Choroid plexus epithelial cell (primary cell): Measurements from ENCODE around the gene UPK3A.
"Not testable (repeated sequence)": the region's sequence is repeated elsewhere in the genome, so short reads cannot be mapped to it uniquely, and the experiment has no call there.

Experiments used
- DNase-seq: peaks from one replicate; pipeline ENCODE4 v3.0.0-alpha.2; 2010; ENCODE audit warnings: low read depth
- H3K4me3 ChIP-seq: 2 replicates; pipeline ENCODE4 v1.5.1; 2011; ENCODE audit warnings: low read depth, mild to moderate bottlenecking, control low read depth, low read length, moderate library complexity
- TF ChIP-seq, protein P1 (sequence below): conservative IDR thresholded peaks from 2 replicates; pipeline ENCODE4 v1.5.1; 2011; ENCODE audit warnings: low read depth, mild to moderate bottlenecking, control low read depth, inconsistent platforms, low read length, moderate library complexity

Gene UPK3A

DNA sequence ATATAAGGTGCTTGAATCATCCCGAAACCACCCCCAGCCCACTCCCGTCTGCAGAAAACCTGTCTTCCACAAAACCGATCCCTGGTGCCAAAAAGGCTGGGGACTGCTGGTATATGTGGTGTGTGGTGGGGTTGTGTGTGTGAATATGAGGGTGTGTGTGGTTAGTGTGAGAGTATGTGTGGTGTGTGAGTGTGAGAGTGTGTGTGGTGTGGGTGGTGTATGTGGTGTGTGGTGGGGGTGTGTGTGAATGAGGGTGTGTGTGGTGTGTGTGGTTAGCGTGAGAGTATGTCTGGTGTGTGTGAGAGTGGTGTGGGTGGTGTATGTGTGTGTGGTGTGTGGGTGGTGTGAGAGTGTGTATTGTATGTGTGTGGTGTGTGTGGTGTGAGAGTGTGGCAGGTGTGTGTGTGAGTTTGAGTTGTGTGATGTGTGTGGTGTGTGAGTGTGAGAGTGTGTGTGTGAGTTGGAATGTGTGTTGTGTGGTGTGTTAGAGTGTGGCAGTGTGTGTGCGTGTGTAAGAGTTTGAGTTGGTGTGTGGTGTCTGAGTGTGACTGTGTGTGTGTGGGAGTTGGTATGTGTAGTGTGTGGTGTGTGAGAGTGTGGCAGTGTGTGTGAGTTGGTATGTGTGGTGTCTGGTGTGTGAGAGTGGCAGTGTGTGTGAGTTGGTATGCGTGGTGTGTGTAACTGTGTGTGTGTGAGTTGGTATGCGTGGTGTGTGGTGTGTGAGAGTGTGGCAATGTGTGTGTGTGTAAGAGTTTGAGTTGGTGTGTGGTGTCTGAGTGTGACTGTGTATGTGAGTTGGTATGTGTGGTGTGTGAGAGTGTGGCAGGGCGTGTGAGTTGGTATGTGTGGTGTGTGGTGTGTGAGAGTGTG, 6.5 kb downstream of the UPK3A start:
- H3K4me3 ChIP-seq, result no peak overlapping the region
- TF ChIP-seq, protein P1, sequence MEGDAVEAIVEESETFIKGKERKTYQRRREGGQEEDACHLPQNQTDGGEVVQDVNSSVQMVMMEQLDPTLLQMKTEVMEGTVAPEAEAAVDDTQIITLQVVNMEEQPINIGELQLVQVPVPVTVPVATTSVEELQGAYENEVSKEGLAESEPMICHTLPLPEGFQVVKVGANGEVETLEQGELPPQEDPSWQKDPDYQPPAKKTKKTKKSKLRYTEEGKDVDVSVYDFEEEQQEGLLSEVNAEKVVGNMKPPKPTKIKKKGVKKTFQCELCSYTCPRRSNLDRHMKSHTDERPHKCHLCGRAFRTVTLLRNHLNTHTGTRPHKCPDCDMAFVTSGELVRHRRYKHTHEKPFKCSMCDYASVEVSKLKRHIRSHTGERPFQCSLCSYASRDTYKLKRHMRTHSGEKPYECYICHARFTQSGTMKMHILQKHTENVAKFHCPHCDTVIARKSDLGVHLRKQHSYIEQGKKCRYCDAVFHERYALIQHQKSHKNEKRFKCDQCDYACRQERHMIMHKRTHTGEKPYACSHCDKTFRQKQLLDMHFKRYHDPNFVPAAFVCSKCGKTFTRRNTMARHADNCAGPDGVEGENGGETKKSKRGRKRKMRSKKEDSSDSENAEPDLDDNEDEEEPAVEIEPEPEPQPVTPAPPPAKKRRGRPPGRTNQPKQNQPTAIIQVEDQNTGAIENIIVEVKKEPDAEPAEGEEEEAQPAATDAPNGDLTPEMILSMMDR, result no peak
- DNase-seq, result no peak

DNA sequence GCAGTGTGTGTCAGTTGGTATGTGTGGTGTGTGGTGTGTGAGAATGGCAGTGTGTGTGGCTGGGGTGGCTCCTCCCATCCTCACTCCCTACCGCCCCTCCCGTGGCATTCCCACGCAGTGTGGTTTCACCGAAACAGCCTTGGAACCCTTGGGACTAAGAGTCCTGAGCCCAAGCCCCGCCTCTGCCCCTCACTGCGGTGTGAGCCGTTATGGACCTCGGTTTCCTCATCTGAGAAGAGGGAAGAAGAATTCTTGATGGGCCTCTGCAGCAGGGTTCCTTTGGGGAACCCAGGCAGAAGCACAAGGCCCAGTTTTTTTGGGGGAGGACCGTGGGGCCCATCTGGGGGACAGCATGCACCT, 7.2 kb downstream of the UPK3A start:
- TF ChIP-seq, protein P1, result no peak
- H3K4me3 ChIP-seq, result no peak overlapping the region
- no peak for DNase-seq

DNA sequence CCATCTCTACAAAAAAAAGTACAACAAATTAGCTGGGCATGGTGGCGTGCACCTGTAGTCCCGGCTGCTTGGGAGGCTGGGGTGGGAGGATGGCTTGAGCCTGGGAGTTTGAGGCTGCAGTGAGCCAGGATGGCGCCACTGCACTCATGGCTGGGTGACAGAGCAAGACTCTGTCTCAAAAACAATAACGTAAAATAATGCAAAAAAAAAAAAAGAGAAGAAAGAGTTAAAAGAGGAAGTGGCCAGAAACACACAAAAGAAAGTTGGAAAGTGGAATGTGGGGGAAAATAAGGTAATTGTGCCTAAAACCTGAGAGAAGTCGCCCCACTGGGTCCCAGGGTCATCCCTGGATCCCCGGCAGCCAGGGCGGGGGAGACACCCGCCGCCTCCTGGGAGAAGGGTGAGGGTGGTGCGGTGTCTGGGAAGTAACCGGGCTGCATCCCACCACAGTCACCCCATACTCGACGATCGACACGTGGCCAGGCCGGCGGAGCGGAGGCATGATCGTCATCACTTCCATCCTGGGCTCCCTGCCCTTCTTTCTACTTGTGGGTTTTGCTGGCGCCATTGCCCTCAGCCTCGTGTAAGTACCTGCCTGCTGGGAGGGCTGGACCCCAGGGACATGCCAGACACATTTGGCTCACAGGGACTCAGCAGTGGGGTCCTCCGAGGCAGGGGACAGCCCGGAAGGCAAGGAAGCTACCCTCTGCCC, 8.1 kb downstream of the UPK3A start:
- no peak for DNase-seq
- TF ChIP-seq, protein P1, result no peak
- H3K4me3 ChIP-seq, result no peak overlapping the region

DNA sequence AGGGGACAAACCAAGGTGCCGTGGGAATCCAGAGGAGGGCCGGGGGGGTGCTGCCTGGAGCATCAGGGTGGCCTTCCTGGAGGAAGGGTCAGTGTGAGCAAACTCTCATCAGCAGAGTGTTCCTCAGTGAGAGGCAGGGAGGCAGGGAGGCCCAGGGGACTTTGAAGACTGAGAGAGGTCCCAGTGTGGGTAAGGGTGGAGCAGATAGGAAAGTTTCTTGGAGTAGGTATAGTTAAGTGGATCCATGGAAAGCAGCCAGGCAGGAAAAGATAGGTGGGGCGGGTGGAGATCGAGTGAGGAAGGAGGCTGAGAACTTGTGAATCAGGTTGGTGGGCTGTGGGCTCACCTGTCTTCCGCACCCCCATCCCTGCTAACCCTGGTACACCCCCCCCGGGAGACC, 9.3 kb downstream of the UPK3A start:
- no peak for DNase-seq
- no peak overlapping the region for H3K4me3 ChIP-seq
- TF ChIP-seq, protein P1, result no peak

DNA sequence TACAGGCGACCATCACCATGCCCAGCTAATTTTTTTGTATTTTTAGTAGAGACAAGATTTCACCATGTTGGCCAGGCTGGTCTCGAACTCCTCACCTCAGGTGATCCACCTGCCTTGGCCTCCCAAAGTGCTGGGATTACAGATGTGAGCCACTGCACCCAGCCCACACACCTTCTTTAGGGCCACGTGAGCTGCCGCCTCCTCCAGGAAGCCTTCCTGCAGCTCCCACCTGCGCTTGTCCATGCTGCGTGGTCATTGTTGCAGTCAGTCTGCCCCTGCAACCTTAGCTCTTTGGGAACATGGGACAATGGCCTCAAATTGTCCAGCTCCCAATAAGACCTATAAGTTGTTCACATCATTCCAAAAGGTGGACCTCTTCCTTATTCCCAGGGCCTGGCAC, 10.3 kb downstream of the UPK3A start:
- DNase-seq, H3K4me3 ChIP-seq: not testable (repeated sequence)

DNA sequence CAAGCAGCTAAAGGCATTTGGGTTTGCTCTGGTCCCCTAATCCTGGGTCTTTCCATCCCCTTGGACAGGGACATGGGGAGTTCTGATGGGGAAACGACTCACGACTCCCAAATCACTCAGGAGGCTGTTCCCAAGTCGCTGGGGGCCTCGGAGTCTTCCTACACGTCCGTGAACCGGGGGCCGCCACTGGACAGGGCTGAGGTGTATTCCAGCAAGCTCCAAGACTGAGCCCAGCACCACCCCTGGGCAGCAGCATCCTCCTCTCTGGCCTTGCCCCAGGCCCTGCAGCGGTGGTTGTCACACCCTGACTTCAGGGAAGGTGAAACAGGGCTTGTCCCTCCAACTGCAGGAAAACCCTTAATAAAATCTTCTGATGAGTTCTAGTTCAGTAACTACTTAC, 10.7 kb downstream of the UPK3A start:
- DNase-seq, result no peak
- TF ChIP-seq, protein P1, result no peak
- H3K4me3 ChIP-seq, result no peak overlapping the region

DNA sequence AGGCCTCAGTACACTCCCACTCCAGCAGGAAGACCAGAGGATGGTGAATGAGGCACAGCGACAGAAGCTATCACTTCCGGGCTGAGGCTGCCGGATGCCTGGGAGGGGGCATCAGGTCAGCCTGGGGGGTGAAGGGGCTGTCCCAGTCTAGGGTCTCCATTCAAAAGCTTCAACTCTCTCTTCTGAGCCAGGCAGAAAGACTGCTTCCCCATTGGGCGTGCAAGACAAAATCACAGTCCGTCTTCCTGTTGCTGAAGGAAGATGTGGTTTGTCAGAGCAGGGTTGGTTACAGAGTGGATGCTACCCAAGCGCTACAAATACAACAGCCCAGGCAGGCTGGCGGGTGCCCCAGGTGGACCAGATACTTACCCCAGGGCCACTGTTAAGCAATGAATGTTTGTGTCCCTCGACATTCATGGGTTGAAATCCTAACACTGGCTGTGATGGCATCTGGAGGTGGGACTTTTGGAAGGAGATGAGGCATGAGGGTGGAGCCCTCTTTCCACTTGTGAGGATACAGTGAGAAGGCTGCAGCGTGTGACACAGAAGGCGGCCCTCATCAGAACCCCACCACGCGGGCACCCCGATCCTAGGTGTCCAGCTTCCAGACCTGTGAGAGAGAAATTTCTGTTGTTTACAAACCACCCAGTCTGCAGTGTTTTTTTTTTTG, 12.0 kb downstream of the UPK3A start:
- TF ChIP-seq, protein P1, result no peak
- H3K4me3 ChIP-seq, result no peak overlapping the region
- no peak for DNase-seq
